8988T (cell line): ENCODE measurements around the gene ANHX.
"Not testable (repeated sequence)": the region's sequence is repeated elsewhere in the genome, so short reads cannot be mapped to it uniquely, and the experiment has no call there.

Experiments used
- DNase-seq: peaks from one replicate; pipeline ENCODE4 v3.0.0; 2011

ANHX gene

GRCh38 chr12:133235401-133236112, at the start of gene ANHX:
Gene ANHX (minus strand): TSS chr12:133235877. CDS start chr12:133234356, 1,521 bp downstream.
- DNase-seq, result no peak

GRCh38 chr12:133264668-133265067, 29.0 kb upstream of the ANHX start:
- DNase-seq, result not testable (repeated sequence)

- no peak for DNase-seq
Measured at GRCh38 chr12:133264173-133264572, 28.5 kb upstream of the ANHX start.

- no peak for DNase-seq
Measured at GRCh38 chr12:133256321-133256720, 20.6 kb upstream of the ANHX start.

- not testable (repeated sequence) for DNase-seq
Measured at GRCh38 chr12:133255833-133256232, 20.2 kb upstream of the ANHX start.

- DNase-seq, result no peak
Measured at GRCh38 chr12:133251732-133252131, 16.1 kb upstream of the ANHX start.

- DNase-seq, result no peak
Measured at GRCh38 chr12:133236556-133236955, 879 bp upstream of the ANHX start.

- DNase-seq, result no peak
Measured at GRCh38 chr12:133236144-133236543, 467 bp upstream of the ANHX start.

GRCh38 chr12:133234971-133235370, 706 bp downstream of the ANHX start:
- no peak for DNase-seq

GRCh38 chr12:133233993-133234564, 1.6 kb downstream of the ANHX start:
- DNase-seq, result no peak

- no peak for DNase-seq
Measured at GRCh38 chr12:133233006-133233405, 2.7 kb downstream of the ANHX start.

GRCh38 chr12:133231001-133231400, 4.7 kb downstream of the ANHX start:
- no peak for DNase-seq

GRCh38 chr12:133227281-133227852, 8.3 kb downstream of the ANHX start:
- DNase-seq, result no peak

- DNase-seq, result no peak
Measured at GRCh38 chr12:133226690-133227089, 9.0 kb downstream of the ANHX start.

GRCh38 chr12:133225527-133225926, 10.2 kb downstream of the ANHX start:
- DNase-seq, result no peak

- no peak for DNase-seq
Measured at GRCh38 chr12:133222211-133222610, 13.5 kb downstream of the ANHX start.

GRCh38 chr12:133221241-133221640, 14.4 kb downstream of the ANHX start:
- DNase-seq, result no peak

- DNase-seq, result no peak
Measured at GRCh38 chr12:133220521-133220920, 15.2 kb downstream of the ANHX start.

- DNase-seq, result no peak
Measured at GRCh38 chr12:133217219-133217618, 18.5 kb downstream of the ANHX start.

GRCh38 chr12:133215724-133216123, 20.0 kb downstream of the ANHX start:
- DNase-seq, result no peak

GRCh38 chr12:133206390-133206789, 29.3 kb downstream of the ANHX start:
- DNase-seq, result no peak

GRCh38 chr12:133204264-133204603, 31.4 kb downstream of the ANHX start:
- DNase-seq, result no peak

- no peak for DNase-seq
Measured at GRCh38 chr12:133203344-133204263, 32.1 kb downstream of the ANHX start.
